ENCODE data around the gene NDUFV3.
"Not testable (repeated sequence)": the region's sequence is repeated elsewhere in the genome, so short reads cannot be mapped to it uniquely, and the experiment has no call there.

NDUFV3 gene

GRCh38 chr21:42883921-42884320, 9.2 kb upstream of the NDUFV3 start:
- in situ Hi-C loops (cut with MboI; ENCODE audit: low sequenced_read_pairs), result no loop called here

- in situ Hi-C loops (cut with MboI; ENCODE audit: low sequenced_read_pairs), result no loop called here
Observed at GRCh38 chr21:42887326-42887725, 5.8 kb upstream of the NDUFV3 start.

- in situ Hi-C loops (cut with MboI; ENCODE audit: low sequenced_read_pairs), result no loop called here
Observed at GRCh38 chr21:42892582-42892930, 553 bp upstream of the NDUFV3 start.

GRCh38 chr21:42900446-42900845, 7.3 kb downstream of the NDUFV3 start:
- in situ Hi-C loops (cut with MboI; ENCODE audit: low sequenced_read_pairs), result no loop called here

- in situ Hi-C loops (cut with MboI; ENCODE audit: low sequenced_read_pairs), result no loop called here
Observed at GRCh38 chr21:42903817-42904216, 10.7 kb downstream of the NDUFV3 start.

- in situ Hi-C loops (cut with MboI; ENCODE audit: low sequenced_read_pairs), result no loop called here
Observed at GRCh38 chr21:42905195-42905594, 12.1 kb downstream of the NDUFV3 start.

GRCh38 chr21:42906233-42906632, 13.1 kb downstream of the NDUFV3 start:
- in situ Hi-C loops (cut with MboI; ENCODE audit: low sequenced_read_pairs), result no loop called here

- in situ Hi-C loops (cut with MboI; ENCODE audit: low sequenced_read_pairs), result not testable (repeated sequence)
Observed at GRCh38 chr21:42908484-42908883, 15.4 kb downstream of the NDUFV3 start.

GRCh38 chr21:42911920-42912319, 18.8 kb downstream of the NDUFV3 start:
- in situ Hi-C loops (cut with MboI; ENCODE audit: low sequenced_read_pairs), result not testable (repeated sequence)

- in situ Hi-C loops (cut with MboI; ENCODE audit: low sequenced_read_pairs), result no loop called here
Observed at GRCh38 chr21:42913476-42913875, 20.4 kb downstream of the NDUFV3 start.

GRCh38 chr21:42918291-42918690, 25.2 kb downstream of the NDUFV3 start:
- in situ Hi-C loops (cut with MboI; ENCODE audit: low sequenced_read_pairs), result no loop called here

- in situ Hi-C loops (cut with MboI; ENCODE audit: low sequenced_read_pairs), result no loop called here
Observed at GRCh38 chr21:42921927-42922326, 28.8 kb downstream of the NDUFV3 start.

GRCh38 chr21:42922918-42923317, 29.8 kb downstream of the NDUFV3 start:
- in situ Hi-C loops (cut with MboI; ENCODE audit: low sequenced_read_pairs), result no loop called here

GRCh38 chr21:42923553-42924432, 30.7 kb downstream of the NDUFV3 start:
- in situ Hi-C loops (cut with MboI; ENCODE audit: low sequenced_read_pairs), result no loop called here

GRCh38 chr21:42924433-42924751, 31.3 kb downstream of the NDUFV3 start:
- in situ Hi-C loops (cut with MboI; ENCODE audit: low sequenced_read_pairs), result no loop called here

- in situ Hi-C loops (cut with MboI; ENCODE audit: low sequenced_read_pairs), result no loop called here
Observed at GRCh38 chr21:42925114-42925926, 32.2 kb downstream of the NDUFV3 start, which contains the start of gene ERVH48-1. Gene ERVH48-1, minus strand, starts transcription at chr21:42925630. Its CDS starts 6,624 bp downstream, at chr21:42919006.

GRCh38 chr21:42927474-42928200, 34.5 kb downstream of the NDUFV3 start:
- in situ Hi-C loops (cut with MboI; ENCODE audit: low sequenced_read_pairs), result not testable (repeated sequence)

- in situ Hi-C loops (cut with MboI; ENCODE audit: low sequenced_read_pairs), result no loop called here
Observed at GRCh38 chr21:42929969-42930368, 36.9 kb downstream of the NDUFV3 start.

GRCh38 chr21:42931560-42932235, 38.6 kb downstream of the NDUFV3 start:
- in situ Hi-C loops (cut with MboI; ENCODE audit: low sequenced_read_pairs), result no loop called here

GRCh38 chr21:42932378-42933136, 39.4 kb downstream of the NDUFV3 start:
- in situ Hi-C loops (cut with MboI; ENCODE audit: low sequenced_read_pairs), result not testable (repeated sequence)

Data from HL-60/S4 treated with phorbol 12-myristate 13-acetate at 8.2 ng/mL for 4 days and 3 days (cell line).